Memory B cell (primary cell): ENCODE data around the gene DAPK2.

Source experiments
- ATAC-seq: fragments of 150-1000 bp; cut with Tn5 transposase; 2 replicates; pipeline ENCODE4 v1.10.0; 2021; ENCODE audit warnings: low read depth, mild to moderate bottlenecking, moderate library complexity
- DNase-seq, 2 donors: peaks; one replicate each; pipeline ENCODE4 v3.0.0; 2022; ENCODE audit warnings: low spot score in 2 of 2
- H3K27ac Mint-ChIP-seq: one replicate; pipeline ENCODE4 v1.8.0; 2022; ENCODE audit warnings: mild to moderate bottlenecking, moderate library complexity, mixed read lengths
- H3K27me3 Mint-ChIP-seq: one replicate; pipeline ENCODE4 v1.8.0; 2022; ENCODE audit warnings: mixed read lengths
- H3K36me3 Mint-ChIP-seq: one replicate; pipeline ENCODE4 v1.8.0; 2022; ENCODE audit warnings: mild to moderate bottlenecking, mixed read lengths
- H3K4me1 Mint-ChIP-seq: one replicate; pipeline ENCODE4 v1.8.0; 2022; ENCODE audit warnings: mixed read lengths
- H3K4me3 Mint-ChIP-seq: one replicate; pipeline ENCODE4 v1.8.0; 2022; ENCODE audit warnings: mild to moderate bottlenecking, moderate library complexity, mixed read lengths
- H3K9me3 Mint-ChIP-seq: one replicate; pipeline ENCODE4 v1.8.0; 2022; ENCODE audit warnings: mixed read lengths

DAPK2 gene

DNA sequence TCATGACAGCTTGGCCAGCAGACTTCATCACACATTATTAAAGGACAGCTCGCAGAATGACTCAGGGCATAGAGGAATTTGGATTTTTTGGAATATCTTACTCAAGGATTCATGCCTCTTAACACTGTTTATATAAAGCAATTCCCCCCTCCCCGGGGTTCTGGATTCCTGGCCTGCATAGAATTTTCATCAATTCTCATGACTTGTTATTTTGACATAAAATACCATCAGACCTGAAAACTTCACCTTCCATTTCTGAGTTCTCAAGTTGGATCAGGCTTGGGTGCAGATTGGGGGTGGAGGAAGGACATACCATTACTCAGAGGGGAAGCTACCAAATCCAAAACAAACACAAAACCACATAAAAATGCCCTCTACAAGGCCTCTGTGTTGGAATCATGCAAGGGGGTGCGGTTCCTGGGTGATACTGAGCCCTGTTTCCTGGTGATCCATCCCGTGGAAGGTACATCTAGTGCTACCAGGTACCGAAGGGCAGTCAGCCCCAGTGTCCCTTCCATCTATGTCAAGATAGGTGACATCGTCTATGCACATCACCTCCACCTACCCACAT, 95.3 kb downstream of the DAPK2 start:
- no peaks in the 10 kb centered on the region for H3K9me3 Mint-ChIP-seq
- peaks cover 3% of the 10 kb centered on the region for H3K36me3 Mint-ChIP-seq
- peaks cover 4% of the 10 kb centered on the region for H3K4me1 Mint-ChIP-seq
- peak overlapping the region; percentile 28 for H3K27ac Mint-ChIP-seq
- ATAC-seq (no peak), DNase-seq (no peak)
- no peak overlapping the region for H3K4me3 Mint-ChIP-seq
- H3K27me3 Mint-ChIP-seq: no peaks in the 10 kb centered on the region

DNA sequence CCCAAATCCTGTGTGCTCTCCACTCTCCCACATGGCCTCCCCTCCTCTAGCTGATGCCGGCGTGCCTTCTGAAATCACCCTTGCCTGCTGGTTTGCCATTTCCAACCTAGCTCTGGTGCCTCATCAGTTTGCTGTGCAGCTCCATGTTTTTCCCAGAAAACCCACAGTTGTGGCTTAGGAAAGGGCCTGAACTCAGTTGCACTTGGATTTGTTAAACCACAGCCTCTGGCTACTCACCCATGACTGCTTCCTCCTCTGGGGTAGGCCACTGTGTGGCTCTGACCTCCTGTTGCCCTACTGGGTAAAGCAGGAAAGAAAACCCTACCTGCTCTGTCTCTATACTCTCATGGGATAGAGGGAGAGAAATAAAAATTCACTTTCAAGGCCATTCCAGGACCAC, 97.3 kb downstream of the DAPK2 start:
- Mint-ChIP-seq H3K9me3 (no peaks in the 10 kb centered on the region), H3K36me3 (peaks cover 3% of the 10 kb centered on the region), H3K27ac (no peak overlapping the region), H3K27me3 (no peaks in the 10 kb centered on the region), H3K4me1 (peaks cover 10% of the 10 kb centered on the region), H3K4me3 (no peak overlapping the region)
- ATAC-seq: no peak
- DNase-seq: no peak

DNA sequence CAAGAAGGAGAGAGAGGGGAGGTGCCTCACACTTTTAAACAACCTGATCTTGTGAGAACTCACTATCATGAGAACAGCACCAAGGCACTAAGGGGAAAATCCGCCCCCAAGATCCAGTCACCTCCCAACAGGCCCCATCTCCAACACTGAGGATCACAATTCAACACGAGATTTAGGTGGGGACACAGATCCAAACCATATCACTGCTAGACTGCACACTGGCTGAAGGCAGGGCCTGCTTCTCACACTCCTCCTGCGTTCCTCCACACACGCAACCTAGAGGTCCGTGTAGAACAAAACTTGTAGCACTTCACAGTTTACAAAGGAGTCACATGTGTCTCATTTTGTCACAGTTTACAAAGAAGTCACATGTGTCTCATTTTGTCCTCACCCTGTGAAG, 97.8 kb downstream of the DAPK2 start:
- Mint-ChIP-seq H3K27ac (no peak overlapping the region), H3K4me3 (no peak overlapping the region), H3K36me3 (peaks cover 3% of the 10 kb centered on the region), H3K9me3 (no peaks in the 10 kb centered on the region), H3K4me1 (peaks cover 10% of the 10 kb centered on the region), H3K27me3 (no peaks in the 10 kb centered on the region)
- ATAC-seq: no peak
- no peak for DNase-seq

DNA sequence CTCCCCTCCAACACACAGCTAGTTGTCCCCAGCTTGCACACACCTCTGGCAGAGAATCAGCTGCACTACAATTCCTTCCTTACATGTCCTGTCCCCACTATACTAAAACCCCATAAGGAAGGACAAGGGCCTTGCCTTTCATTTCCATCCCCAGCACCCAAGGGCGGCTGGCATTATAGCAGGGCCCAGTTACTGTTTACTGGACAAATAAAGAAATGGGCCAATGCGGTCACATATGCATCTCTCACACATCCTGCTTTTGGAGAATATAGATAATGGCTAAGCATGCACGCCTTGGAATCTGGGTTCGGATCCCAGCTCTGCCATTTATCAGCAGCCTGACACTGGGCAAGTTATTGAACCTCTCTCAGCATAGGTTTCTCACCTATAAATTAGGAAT, 99.1 kb downstream of the DAPK2 start:
- no peaks in the 10 kb centered on the region for H3K9me3 Mint-ChIP-seq
- H3K27ac Mint-ChIP-seq: no peak overlapping the region
- H3K27me3 Mint-ChIP-seq: no peaks in the 10 kb centered on the region
- peaks cover 3% of the 10 kb centered on the region for H3K36me3 Mint-ChIP-seq
- H3K4me1 Mint-ChIP-seq: peaks cover 16% of the 10 kb centered on the region
- no peak for ATAC-seq
- H3K4me3 Mint-ChIP-seq: no peak overlapping the region
- no peak for DNase-seq

- Mint-ChIP-seq H3K9me3 (no peaks in the 10 kb centered on the region), H3K4me3 (no peak overlapping the region), H3K36me3 (no peaks in the 10 kb centered on the region), H3K4me1 (peaks cover 16% of the 10 kb centered on the region), H3K27me3 (no peaks in the 10 kb centered on the region), H3K27ac (no peak overlapping the region)
- DNase-seq (no peak), ATAC-seq (no peak)
Observed at GRCh38 chr15:63946524-63947065, 99.7 kb downstream of the DAPK2 start.

GRCh38 chr15:63945838-63946298, 100.4 kb downstream of the DAPK2 start:
- Mint-ChIP-seq H3K4me3 (no peak overlapping the region), H3K27me3 (no peaks in the 10 kb centered on the region), H3K9me3 (no peaks in the 10 kb centered on the region), H3K4me1 (peaks cover 16% of the 10 kb centered on the region), H3K36me3 (no peaks in the 10 kb centered on the region), H3K27ac (no peak overlapping the region)
- ATAC-seq (no peak), DNase-seq (no peak)

DNA sequence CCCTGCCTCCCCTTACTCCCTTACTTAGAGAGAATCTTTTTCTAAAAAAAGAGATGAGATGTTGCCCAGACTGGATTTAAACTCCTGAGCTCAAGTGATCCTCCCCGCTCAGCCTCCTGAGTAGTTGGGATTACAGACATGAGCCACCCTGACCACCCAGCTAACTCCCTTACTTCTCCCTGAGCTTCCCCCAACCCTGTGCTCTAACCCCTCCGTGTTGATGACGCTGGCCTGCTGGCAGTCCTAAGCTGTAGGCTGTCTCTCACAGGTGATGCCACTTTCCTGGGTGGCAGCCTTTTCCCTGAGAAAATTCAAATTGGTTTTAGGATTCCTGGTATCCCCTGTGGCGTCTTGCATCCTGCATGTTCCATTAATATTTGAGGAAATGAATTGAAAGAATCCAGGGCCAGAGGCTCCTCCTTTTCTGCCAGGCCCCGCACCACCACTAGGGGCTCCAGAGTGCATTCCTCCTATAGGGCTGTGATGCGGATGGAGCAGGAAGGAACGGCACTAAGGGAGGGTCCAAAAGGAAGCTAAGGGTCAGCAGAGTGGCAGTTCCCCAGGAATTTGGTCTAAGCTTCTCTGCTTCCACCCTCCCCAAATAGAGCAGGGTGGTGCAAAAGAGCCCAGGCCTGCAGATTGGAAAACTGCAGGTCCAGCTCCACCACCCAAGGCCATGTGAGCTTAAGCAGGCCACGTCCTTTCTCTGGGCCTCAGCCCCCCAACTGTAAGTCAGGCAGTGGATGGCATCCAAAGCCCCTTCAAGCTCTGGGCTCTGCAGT, 101.1 kb downstream of the DAPK2 start:
- Mint-ChIP-seq H3K27ac (peak overlapping the region; percentile 80), H3K36me3 (no peaks in the 10 kb centered on the region), H3K4me1 (peaks cover 16% of the 10 kb centered on the region), H3K9me3 (no peaks in the 10 kb centered on the region), H3K4me3 (peak overlapping the region; percentile 9), H3K27me3 (no peaks in the 10 kb centered on the region)
- ATAC-seq: peak; percentile 81
- DNase-seq: peak; percentile 51 to 58

GRCh38 chr15:63944681-63944955, 101.7 kb downstream of the DAPK2 start:
- H3K4me3 Mint-ChIP-seq: no peak overlapping the region
- peaks cover 22% of the 10 kb centered on the region for H3K4me1 Mint-ChIP-seq
- ATAC-seq: no peak
- no peaks in the 10 kb centered on the region for H3K27me3 Mint-ChIP-seq
- DNase-seq: no peak
- no peaks in the 10 kb centered on the region for H3K9me3 Mint-ChIP-seq
- no peaks in the 10 kb centered on the region for H3K36me3 Mint-ChIP-seq
- H3K27ac Mint-ChIP-seq: peak overlapping the region; percentile 80

- no peak for ATAC-seq
- Mint-ChIP-seq H3K36me3 (no peaks in the 10 kb centered on the region), H3K9me3 (no peaks in the 10 kb centered on the region), H3K27ac (no peak overlapping the region), H3K4me3 (no peak overlapping the region), H3K27me3 (no peaks in the 10 kb centered on the region), H3K4me1 (peaks cover 28% of the 10 kb centered on the region)
- no peak for DNase-seq
Observed at GRCh38 chr15:63943829-63944680, 102.2 kb downstream of the DAPK2 start.

DNA sequence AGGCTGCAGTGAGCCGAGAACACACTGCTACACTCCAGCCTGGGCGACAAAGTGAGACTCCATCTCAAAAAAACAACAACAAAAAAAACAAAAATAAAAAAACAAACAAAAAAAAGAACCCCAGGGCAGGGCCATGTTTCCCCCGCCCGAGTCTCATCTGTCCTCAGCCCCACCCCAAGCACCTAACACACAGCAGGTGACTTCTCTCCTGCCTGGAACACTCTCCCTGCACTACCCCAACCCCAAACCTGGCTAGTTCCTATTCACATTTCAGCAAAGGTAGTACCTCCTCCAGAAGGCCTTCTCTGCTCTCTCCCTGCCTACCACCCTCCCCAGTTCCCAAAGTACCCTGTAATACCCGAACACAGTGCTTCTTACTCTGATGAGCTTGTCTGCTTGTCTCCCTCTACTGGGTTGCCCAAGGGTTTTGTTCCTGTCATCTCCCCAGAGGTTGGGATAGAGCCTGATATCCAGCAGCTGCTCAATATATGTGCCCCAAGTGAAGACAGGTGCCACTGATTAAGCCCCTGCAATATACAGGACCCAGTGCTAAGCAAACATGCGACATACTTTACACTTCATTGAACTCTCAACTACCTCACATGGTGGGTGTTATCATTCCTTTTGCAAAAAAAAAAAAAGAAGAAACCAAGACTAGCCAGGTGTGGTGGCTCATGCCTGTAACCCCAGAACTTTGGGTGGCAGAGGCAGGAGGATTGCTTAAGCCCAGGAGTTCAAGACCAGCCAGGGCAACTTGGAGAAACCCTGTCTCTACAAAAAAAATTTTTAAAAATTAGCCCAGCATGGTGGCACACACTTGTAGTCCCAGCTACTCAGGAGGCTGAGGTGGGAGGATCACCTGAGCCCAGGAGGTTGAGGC, 103.6 kb downstream of the DAPK2 start:
- peak overlapping the region; percentile 89 for H3K27ac Mint-ChIP-seq
- no peak overlapping the region for H3K4me3 Mint-ChIP-seq
- H3K4me1 Mint-ChIP-seq: peaks cover 34% of the 10 kb centered on the region
- ATAC-seq (peak; percentile 73), DNase-seq (no peak)
- H3K9me3 Mint-ChIP-seq: no peaks in the 10 kb centered on the region
- H3K27me3 Mint-ChIP-seq: no peaks in the 10 kb centered on the region
- no peaks in the 10 kb centered on the region for H3K36me3 Mint-ChIP-seq

- peaks cover 30% of the 10 kb centered on the region for H3K4me1 Mint-ChIP-seq
- H3K9me3 Mint-ChIP-seq: no peaks in the 10 kb centered on the region
- H3K4me3 Mint-ChIP-seq: no peak overlapping the region
- H3K36me3 Mint-ChIP-seq: no peaks in the 10 kb centered on the region
- ATAC-seq: no peak
- no peaks in the 10 kb centered on the region for H3K27me3 Mint-ChIP-seq
- DNase-seq: no peak
- peak overlapping the region; percentile 89 for H3K27ac Mint-ChIP-seq
Observed at GRCh38 chr15:63941698-63942465, 104.4 kb downstream of the DAPK2 start.

- no peaks in the 10 kb centered on the region for H3K27me3 Mint-ChIP-seq
- no peak overlapping the region for H3K27ac Mint-ChIP-seq
- DNase-seq (no peak), ATAC-seq (no peak)
- peaks cover 30% of the 10 kb centered on the region for H3K4me1 Mint-ChIP-seq
- no peaks in the 10 kb centered on the region for H3K9me3 Mint-ChIP-seq
- H3K4me3 Mint-ChIP-seq: no peak overlapping the region
- no peaks in the 10 kb centered on the region for H3K36me3 Mint-ChIP-seq
Observed at GRCh38 chr15:63940966-63941620, 105.2 kb downstream of the DAPK2 start.
